HG03135 (cell line): ENCODE results near the gene WDR86.

Experiments used
- ATAC-seq: cut with Tn5 transposase; IDR thresholded peaks from one replicate; pipeline ENCODE4 v1.9.1; 2021; ENCODE audit warnings: mild to moderate bottlenecking, moderate library complexity; ENCODE audit not compliant: unreplicated experiment

Gene WDR86

GRCh38 chr7:151440799-151441445 lies 31.1 kb upstream of the WDR86 start:
- no peak for ATAC-seq

DNA sequence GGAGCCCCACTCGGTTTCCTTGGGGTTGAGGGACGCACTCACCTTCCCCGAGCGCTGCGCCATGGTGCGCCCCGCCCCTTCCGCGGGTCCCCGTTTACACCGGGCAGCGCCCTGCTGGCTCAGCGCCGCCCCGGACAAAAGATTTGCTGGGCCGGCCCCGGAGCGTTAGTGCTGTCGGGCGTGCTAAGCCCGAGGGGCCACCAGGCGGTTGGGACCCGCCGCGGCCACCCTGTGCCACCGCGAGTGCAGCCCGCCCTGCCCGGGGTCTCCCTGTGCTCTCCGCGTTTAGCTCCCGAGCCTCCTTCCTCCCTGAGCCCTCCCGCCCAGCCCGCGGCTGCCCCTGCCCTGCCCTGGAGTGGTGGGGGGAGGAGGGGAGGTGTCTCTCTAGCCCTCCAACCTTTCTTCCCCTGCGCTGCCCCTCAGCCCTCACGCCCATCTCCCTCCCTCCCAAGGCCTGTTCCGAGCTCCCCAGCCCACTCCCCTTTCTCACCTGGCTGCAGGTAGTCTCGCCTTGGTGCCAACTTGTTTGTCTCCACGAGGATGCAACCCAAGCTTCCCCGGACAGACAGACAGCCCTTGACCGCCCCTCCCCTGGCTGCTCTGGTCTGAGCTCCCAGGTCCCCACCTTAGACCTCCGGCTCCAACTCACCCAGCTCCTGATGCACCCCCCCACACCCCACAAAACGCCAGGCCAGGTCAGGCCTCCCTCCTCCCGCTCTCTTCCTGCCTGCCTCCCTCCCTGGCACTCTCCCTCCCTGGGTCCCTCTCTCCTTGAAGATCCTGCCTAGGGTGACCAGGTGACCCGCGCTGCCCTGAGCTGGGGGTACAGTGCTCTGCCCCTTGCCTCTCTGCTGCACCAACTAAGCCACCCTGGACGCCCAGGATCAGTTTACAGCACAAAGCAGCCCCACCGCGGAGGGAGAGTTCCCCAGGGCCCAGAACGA lies 30.3 kb upstream of the WDR86 start, which contains the start of gene CRYGN:
TSS of gene CRYGN (minus strand) at position 287 of the 944 bp plus-strand sequence. CDS start at position 63, 224 bp downstream.
- ATAC-seq = no peak

- no peak for ATAC-seq
Measured at GRCh38 chr7:151438864-151439601, 29.2 kb upstream of the WDR86 start.

DNA sequence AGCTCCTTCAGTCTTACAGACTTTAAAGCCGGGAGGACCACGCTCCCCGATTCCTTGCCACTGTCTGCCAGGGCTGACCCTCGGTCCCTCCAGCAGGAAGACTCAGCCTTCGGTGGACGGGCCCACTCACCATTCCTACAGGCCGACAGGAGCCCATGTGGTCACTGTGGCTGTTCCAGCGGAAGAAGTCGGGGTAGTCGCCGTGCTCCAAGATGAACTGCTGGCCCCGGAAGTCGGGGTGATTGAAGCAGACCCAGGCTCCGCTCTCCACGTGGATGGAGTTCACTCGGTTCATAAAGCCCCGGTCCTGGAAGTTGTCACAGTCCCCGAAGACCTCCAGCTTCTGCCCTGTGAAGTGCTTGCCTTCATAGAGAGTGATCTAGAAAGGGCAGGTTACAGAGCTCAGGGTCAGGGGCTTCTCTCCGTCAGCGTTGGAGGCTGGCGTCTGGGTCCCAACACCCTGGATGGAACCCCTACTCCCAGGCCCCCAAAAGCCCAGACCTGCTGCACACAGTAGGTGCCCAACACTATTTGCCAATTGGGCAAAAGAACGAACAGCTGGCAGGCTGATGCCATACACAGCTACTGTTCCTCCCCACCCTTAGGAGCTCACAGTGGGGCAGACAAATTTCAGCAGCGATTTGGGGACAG lies 28.2 kb upstream of the WDR86 start:
- no peak for ATAC-seq

- ATAC-seq = no peak
Measured at GRCh38 chr7:151437159-151437553, 27.3 kb upstream of the WDR86 start.

- no peak for ATAC-seq
Measured at GRCh38 chr7:151436446-151437158, 26.8 kb upstream of the WDR86 start.

DNA sequence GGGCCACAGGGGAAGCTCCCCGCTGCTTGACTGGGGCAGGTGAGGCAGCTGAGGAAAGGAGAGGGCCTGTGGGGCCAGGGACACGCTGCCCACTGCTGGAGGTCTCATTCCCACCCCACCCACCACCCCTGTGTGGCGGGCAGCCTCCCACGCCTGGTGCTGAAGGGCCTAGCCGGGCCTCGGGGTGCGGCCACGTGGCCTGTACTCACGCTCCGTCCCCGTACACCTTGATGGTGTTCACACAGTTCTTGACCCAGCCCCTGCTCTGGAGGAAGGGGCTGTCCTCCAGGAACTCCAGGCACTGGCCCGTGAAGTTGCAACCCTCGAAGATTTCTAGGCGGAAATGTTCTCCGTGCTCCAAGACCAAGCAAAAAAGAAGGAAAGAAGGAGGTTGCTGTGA lies 26.1 kb upstream of the WDR86 start:
- ATAC-seq = no peak

DNA sequence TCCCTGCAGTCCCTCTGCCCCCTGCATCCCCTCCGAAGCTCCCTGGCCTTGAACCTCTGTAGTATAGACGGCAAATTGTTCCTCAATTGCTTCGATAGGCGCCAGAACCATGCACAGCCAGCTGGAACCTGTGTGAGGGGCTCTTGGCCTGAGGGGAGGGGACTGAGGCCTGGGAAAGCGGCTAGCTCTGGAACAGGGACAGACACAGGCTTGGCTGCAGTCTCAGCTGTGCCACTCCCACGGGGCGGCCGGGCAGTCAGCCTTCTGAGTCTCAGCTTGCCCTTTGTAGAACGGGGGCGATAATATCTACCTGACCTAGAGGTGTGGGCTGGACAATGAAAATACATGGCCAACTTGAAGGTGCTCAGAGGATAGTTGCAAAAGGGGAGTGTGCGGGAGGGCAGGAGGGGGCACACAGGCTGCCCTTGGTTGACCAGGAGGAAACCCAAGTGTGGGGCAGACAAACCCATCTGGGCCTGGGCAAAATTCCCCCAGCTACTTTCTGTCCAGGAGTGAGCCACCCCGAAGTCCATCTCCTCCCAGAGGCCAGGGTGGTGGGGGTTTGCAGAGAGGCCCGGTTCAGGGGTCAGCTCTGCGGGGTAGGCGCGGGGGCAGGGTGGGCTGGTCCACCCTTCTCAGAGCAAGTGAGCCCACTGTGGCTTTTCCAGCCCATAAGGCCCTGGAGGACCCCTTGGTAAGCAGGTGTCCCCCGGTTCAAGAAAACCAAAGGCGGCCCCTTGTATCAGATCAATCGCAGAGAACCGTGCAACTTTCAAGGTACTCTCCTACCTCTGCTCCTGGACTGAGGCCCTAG lies 25.5 kb upstream of the WDR86 start:
- ATAC-seq = no peak

- no peak for ATAC-seq
Measured at GRCh38 chr7:151434549-151434948, 24.7 kb upstream of the WDR86 start.

GRCh38 chr7:151433721-151434400 lies 24.0 kb upstream of the WDR86 start:
- ATAC-seq = no peak

DNA sequence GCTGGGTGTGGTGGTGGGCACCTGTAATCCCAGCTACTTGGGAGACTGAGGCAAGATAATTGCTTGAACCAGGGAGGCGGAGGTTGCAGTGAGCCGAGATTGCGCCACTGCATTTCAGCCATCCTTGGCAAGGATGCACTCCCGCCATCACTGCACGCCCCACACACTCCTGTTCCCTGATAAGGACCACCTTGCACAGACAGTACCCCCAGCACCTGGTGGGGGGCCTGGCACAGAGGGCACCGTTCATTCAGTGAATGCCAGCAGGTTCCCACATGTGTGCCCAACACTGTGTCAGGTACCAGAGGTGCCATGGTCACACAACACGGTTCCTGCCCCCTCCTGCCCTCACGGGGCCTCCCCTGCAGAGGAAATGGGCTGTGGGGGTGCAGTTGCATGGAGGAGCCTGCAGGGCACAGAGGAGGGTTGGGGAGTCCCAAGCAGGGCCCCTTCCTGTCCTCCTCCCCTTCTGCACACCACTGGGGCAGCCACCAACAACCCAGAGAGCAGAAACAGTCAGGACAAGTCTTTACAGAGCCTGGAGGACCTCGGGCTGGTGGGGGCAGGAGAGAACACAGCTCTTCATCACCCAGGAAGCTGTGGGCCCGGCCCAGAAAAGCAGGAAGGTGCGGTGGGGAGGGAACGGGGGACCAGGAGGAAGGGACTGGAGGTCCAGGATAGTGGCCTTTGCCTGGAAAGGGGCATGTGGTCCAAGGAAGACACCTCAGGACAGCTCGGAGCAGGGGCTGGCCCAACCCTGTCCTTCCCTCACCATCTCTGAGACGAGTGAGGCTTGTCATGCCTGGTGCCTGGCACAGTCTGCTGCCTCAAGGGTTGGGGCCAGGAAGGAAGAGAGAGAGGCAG lies 23.1 kb upstream of the WDR86 start:
- ATAC-seq = no peak

DNA sequence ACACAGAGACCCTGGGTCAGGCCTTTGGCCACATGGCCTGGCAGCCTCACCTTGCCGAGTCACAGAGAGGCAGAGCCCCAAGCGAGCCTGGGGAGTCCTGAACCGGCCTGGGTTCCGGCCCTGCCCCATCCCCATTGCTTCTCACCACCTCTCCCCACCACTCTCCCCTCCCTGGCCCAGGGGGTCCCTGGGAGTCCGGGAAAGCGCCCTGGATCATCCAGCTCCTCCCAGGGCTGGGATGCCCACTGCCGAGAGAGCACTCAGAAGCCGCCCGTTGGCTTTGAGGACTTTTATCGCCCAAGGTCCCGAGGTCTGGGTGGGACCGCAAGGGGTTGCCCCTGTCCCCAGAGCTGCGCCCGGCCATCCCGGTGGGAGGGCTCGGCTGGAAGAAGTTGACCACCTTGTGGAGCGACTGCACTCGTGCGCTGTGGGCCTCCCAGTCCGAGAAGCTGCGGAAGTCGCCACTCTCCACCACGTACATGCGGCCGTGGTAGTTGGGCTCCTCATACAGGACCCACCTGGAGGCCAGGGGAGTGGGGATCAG lies 22.0 kb upstream of the WDR86 start:
- ATAC-seq = no peak

GRCh38 chr7:151431281-151431767 lies 21.5 kb upstream of the WDR86 start:
- ATAC-seq = no peak

DNA sequence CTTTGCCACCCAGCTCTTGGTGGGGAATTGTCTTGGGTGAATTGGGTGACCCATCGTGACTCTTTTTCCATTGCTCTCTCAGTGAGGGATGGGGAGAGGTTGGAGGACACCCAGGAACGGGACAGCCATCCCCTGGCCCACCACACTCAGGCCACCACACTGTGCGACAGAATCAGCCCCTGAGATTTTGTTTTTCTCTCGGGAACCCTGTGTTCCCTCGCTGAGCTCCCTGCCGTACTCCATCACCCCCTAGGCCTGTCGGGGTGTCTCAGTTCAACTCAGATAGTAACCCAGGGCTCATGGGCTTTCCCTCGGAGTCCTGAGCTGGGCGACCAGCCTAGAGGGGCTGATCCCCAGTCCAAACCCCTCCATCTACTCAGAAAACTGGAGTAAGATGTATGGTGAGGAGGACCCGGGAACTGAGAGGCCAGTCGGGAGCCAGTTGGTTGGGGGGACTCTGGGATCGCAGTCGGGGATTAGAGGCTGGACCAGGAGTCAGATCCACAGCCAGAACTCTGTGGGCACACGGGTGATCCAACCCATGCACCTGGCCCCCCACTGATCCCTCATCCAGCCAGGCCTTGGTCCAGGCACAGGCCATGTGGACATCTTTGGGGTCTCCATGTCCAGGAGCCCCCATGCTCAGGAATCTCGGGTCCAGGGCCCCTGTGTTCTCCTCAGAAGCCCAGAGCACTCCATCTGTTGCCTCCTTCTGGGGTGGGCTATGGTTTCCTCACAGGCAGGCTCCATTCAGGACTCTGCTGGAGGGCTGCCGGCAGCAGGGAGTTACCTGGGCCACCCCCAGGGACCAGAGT lies 20.8 kb upstream of the WDR86 start:
- ATAC-seq = no peak

GRCh38 chr7:151429560-151430331 lies 19.9 kb upstream of the WDR86 start:
- no peak for ATAC-seq

DNA sequence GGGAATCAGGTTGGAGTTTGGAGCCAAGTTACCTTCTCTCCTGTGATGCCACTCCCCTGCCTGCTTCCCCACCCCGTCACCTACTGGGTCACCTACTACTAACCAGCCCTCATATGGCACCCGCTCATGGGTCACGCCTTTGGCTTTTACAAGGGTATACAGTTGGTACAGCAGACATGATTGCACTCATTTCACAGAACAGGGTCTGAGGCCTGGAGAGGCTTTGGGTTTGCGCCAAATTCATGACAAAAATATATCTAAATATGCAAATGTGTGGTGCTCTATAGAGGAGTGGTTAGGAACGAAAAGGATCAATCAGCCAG lies 19.4 kb upstream of the WDR86 start:
- ATAC-seq = no peak
